Activated B cell treated with CpG ODN at 0.5 μM for 24 hours (primary cell): ENCODE measurements around the gene STRBP. TPM values are rescaled to one million over a fixed set of nuclear protein-coding genes. Genes with fewer than 3 reads are reported as not detected.

Experiments used
- ATAC-seq: fragments of 200-7000 bp; cut with Tn5 transposase; one replicate; pipeline ENCODE4 v1.10.0; 2021; ENCODE audit warnings: low read depth, mild to moderate bottlenecking, moderate library complexity
- CTCF ChIA-PET: fragments of 350-600 bp; sonication (Branson Sonifier 250); formaldehyde crosslinking; loops from one replicate; lab custom pipeline; 2021; ENCODE audit warnings: antibody characterized with exemption; lab: Charles Lee
- POLR2A ChIA-PET: fragments of 350-600 bp; sonication (Branson Sonifier 250); formaldehyde crosslinking; loops from one replicate; lab custom pipeline; 2021; ENCODE audit warnings: antibody characterized with exemption; lab: Charles Lee
- DNase-seq: peaks from one replicate; pipeline ENCODE4 v3.0.0; 2022
- H3K27ac Mint-ChIP-seq: one replicate; pipeline ENCODE4 v1.8.0; 2020; ENCODE audit warnings: mixed read lengths
- H3K27me3 Mint-ChIP-seq: one replicate; pipeline ENCODE4 v1.8.0; 2021; ENCODE audit warnings: mixed read lengths
- H3K36me3 Mint-ChIP-seq: one replicate; pipeline ENCODE4 v1.8.0; 2021; ENCODE audit warnings: low read depth, mixed read lengths
- H3K4me1 Mint-ChIP-seq: one replicate; pipeline ENCODE4 v1.8.0; 2021; ENCODE audit warnings: mixed read lengths
- H3K4me3 Mint-ChIP-seq: one replicate; pipeline ENCODE4 v1.8.0; 2020; ENCODE audit warnings: mild to moderate bottlenecking, mixed read lengths
- H3K9me3 Mint-ChIP-seq: one replicate; pipeline ENCODE4 v1.8.0; 2020; ENCODE audit warnings: mixed read lengths
- CTCF ChIP-seq: fragments of 200-600 bp; IDR thresholded peaks from one replicate; pipeline ENCODE4 v1.8.0; 2022; ENCODE audit warnings: antibody characterized with exemption, mild to moderate bottlenecking
- intact Hi-C: fragments of 100-400 bp; cut with micrococcal nuclease; formaldehyde crosslinking; loops from one replicate; pipeline ENCODE4 v1.15.1; 2024
- total RNA-seq: library from RNA; stranded (reverse); gene quantifications from 2 replicates; pipeline ENCODE4 v1.2.3, GENCODE V29; 2022

Gene STRBP
- total RNA-seq, 1 donor from 2014 or later, result 127 TPM

GRCh38 chr9:123138163-123138562, 130.2 kb downstream of the STRBP start:
- Mint-ChIP-seq H3K27ac (peak overlapping the region; percentile 46), H3K9me3 (no peaks in the 10 kb centered on the region), H3K4me3 (no peak overlapping the region), H3K27me3 (no peaks in the 10 kb centered on the region), H3K4me1 (peaks cover 10% of the 10 kb centered on the region), H3K36me3 (peaks cover 65% of the 10 kb centered on the region)
- intact Hi-C loops, result no loop called here
- DNase-seq (no peak), ATAC-seq (no peak)
- no peak for TF ChIP-seq CTCF
- CTCF ChIA-PET, result interaction anchor here (1.0 kb wide), 1 partner anchor 211 kb away, joined by 3 read pairs; no protein-coding TSS in a partner anchor
- POLR2A ChIA-PET, result interaction anchor here (0.6 kb wide), 1 partner anchor 47 kb away, joined by 4 read pairs; no protein-coding TSS in a partner anchor

- TF ChIP-seq CTCF, result no peak
- H3K9me3 Mint-ChIP-seq, result no peaks in the 10 kb centered on the region
- peaks cover 51% of the 10 kb centered on the region for H3K36me3 Mint-ChIP-seq
- no peak for DNase-seq
- no peak for ATAC-seq
- ChIA-PET POLR2A (no interaction called here), CTCF (no interaction called here)
- peaks cover 10% of the 10 kb centered on the region for H3K4me1 Mint-ChIP-seq
- no peaks in the 10 kb centered on the region for H3K27me3 Mint-ChIP-seq
- H3K27ac Mint-ChIP-seq, result no peak overlapping the region
- H3K4me3 Mint-ChIP-seq, result no peak overlapping the region
- intact Hi-C loops, result no loop called here
Observed at GRCh38 chr9:123135430-123135829, 133.0 kb downstream of the STRBP start.

GRCh38 chr9:123132696-123133095, 135.7 kb downstream of the STRBP start:
- no peak overlapping the region for H3K4me3 Mint-ChIP-seq
- no peak overlapping the region for H3K27ac Mint-ChIP-seq
- peaks cover 50% of the 10 kb centered on the region for H3K36me3 Mint-ChIP-seq
- TF ChIP-seq CTCF, result no peak
- POLR2A ChIA-PET, result interaction anchor here (0.6 kb wide), 1 partner anchor 222 kb away, joined by 3 read pairs; no protein-coding TSS in a partner anchor
- intact Hi-C loops, result loop anchor here (5.0 kb wide), 1 partner anchor 35 kb away; no protein-coding TSS in a partner anchor
- DNase-seq, result no peak
- H3K27me3 Mint-ChIP-seq, result no peaks in the 10 kb centered on the region
- H3K4me1 Mint-ChIP-seq, result peaks cover 11% of the 10 kb centered on the region
- CTCF ChIA-PET, result no interaction called here
- ATAC-seq, result no peak
- no peaks in the 10 kb centered on the region for H3K9me3 Mint-ChIP-seq

DNA sequence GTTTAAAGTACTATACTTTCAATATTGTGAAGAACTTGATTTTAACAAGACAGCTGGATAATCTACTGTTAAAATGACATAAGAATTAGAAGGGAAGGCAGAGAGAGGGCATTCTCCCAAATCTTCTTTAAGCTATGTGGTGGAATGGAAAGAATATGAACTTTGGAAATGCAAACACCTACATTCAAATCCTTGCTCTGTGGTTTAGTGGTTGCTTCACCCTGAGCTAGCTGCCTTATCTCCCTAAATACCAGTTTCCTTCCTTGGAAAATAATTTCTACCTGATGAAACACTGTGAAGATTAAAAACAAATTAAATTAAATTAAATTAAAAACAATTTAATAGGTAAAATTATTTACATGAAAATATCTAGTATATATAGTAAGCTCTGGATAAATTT, 136.4 kb downstream of the STRBP start:
- Mint-ChIP-seq H3K36me3 (peaks cover 53% of the 10 kb centered on the region), H3K9me3 (no peaks in the 10 kb centered on the region), H3K27me3 (no peaks in the 10 kb centered on the region), H3K4me1 (peaks cover 17% of the 10 kb centered on the region), H3K4me3 (no peak overlapping the region), H3K27ac (no peak overlapping the region)
- no peak for DNase-seq
- ChIA-PET POLR2A (interaction anchor here (0.5 to 0.6 kb wide), 2 partner anchors 222 to 732 kb away, joined by 3 to 5 read pairs; no protein-coding TSS in a partner anchor), CTCF (no interaction called here)
- TF ChIP-seq CTCF, result no peak
- ATAC-seq, result no peak
- intact Hi-C loops, result loop anchor here (5.0 kb wide), 1 partner anchor 35 kb away; no protein-coding TSS in a partner anchor

GRCh38 chr9:123131258-123131657, 137.1 kb downstream of the STRBP start:
- ChIA-PET POLR2A (no interaction called here), CTCF (interaction anchor here (0.6 kb wide), 1 partner anchor 38 kb away, joined by 3 read pairs; no protein-coding TSS in a partner anchor)
- no peak for TF ChIP-seq CTCF
- H3K27ac Mint-ChIP-seq, result no peak overlapping the region
- peaks cover 17% of the 10 kb centered on the region for H3K4me1 Mint-ChIP-seq
- no peaks in the 10 kb centered on the region for H3K9me3 Mint-ChIP-seq
- no peak for ATAC-seq
- intact Hi-C loops, result loop anchor here (5.0 kb wide), 1 partner anchor 36 kb away; no protein-coding TSS in a partner anchor
- no peaks in the 10 kb centered on the region for H3K27me3 Mint-ChIP-seq
- H3K4me3 Mint-ChIP-seq, result no peak overlapping the region
- no peak for DNase-seq
- H3K36me3 Mint-ChIP-seq, result peaks cover 54% of the 10 kb centered on the region
